ENCODE data around the gene HTR2B. TPM values are rescaled to one million over a fixed set of nuclear protein-coding genes. Genes with fewer than 3 reads are reported as not detected.

Gene HTR2B
- total and polyA plus RNA-seq, 2 of the 13 experiments (the other 11 are each of a cell fraction or from before 2014, with no cell fraction given), result 0.08 TPM; not detected in 1

DNA sequence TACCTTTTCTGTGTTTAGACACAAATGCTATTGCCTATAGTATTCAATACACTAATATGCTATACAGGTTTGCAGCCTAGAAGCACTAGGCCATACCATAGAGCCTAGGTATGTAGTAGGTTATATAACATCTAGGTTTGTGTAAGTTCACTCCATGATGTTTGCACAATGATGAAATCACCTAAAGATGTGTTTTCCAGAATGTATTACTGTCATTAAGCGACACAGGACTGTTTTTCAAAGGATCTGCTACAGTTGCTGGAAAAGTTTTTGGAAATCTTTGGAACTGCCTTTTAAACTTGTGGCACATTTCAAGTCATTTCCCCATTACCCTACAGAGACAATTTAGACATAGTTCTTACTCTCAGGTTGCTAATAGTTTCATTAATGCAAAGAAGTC, 58.9 kb downstream of the HTR2B start (continued):
- TF ChIP-seq, protein P1, sequence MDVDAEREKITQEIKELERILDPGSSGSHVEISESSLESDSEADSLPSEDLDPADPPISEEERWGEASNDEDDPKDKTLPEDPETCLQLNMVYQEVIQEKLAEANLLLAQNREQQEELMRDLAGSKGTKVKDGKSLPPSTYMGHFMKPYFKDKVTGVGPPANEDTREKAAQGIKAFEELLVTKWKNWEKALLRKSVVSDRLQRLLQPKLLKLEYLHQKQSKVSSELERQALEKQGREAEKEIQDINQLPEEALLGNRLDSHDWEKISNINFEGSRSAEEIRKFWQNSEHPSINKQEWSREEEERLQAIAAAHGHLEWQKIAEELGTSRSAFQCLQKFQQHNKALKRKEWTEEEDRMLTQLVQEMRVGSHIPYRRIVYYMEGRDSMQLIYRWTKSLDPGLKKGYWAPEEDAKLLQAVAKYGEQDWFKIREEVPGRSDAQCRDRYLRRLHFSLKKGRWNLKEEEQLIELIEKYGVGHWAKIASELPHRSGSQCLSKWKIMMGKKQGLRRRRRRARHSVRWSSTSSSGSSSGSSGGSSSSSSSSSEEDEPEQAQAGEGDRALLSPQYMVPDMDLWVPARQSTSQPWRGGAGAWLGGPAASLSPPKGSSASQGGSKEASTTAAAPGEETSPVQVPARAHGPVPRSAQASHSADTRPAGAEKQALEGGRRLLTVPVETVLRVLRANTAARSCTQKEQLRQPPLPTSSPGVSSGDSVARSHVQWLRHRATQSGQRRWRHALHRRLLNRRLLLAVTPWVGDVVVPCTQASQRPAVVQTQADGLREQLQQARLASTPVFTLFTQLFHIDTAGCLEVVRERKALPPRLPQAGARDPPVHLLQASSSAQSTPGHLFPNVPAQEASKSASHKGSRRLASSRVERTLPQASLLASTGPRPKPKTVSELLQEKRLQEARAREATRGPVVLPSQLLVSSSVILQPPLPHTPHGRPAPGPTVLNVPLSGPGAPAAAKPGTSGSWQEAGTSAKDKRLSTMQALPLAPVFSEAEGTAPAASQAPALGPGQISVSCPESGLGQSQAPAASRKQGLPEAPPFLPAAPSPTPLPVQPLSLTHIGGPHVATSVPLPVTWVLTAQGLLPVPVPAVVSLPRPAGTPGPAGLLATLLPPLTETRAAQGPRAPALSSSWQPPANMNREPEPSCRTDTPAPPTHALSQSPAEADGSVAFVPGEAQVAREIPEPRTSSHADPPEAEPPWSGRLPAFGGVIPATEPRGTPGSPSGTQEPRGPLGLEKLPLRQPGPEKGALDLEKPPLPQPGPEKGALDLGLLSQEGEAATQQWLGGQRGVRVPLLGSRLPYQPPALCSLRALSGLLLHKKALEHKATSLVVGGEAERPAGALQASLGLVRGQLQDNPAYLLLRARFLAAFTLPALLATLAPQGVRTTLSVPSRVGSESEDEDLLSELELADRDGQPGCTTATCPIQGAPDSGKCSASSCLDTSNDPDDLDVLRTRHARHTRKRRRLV (CRISPR knock-in tag; IDR thresholded peaks at IDR 0.05), result no peak
- TF ChIP-seq SAFB2 (CRISPR knock-in tag; IDR thresholded peaks at IDR 0.05; ENCODE audit: borderline replicate concordance, low read depth) (no peak), NCOA1 (CRISPR knock-in tag; IDR thresholded peaks at IDR 0.05) (no peak), FOXK1 (CRISPR knock-in tag; IDR thresholded peaks at IDR 0.05; ENCODE audit: borderline replicate concordance, low read depth) (0 out of 2 replicates have a peak, but pooled peaks have one; percentile 56), ZFAT (CRISPR knock-in tag; conservative IDR thresholded peaks at IDR 0.05) (no peak), SMYD3 (CRISPR knock-in tag; IDR thresholded peaks at IDR 0.05) (peak; percentile 73; the same call in 1 of the 2 replicates), FOXJ3 (CRISPR knock-in tag; IDR thresholded peaks at IDR 0.05; ENCODE audit: borderline replicate concordance) (peak; percentile 55; the same call in 1 of the 2 replicates), ESRRA (CRISPR knock-in tag; IDR thresholded peaks at IDR 0.05; ENCODE audit: low read depth) (no peak), AKAP8 (CRISPR knock-in tag; IDR thresholded peaks at IDR 0.05) (no peak), PHF20 (CRISPR knock-in tag; IDR thresholded peaks at IDR 0.05) (no peak), HOXA5 (CRISPR knock-in tag; IDR thresholded peaks at IDR 0.05) (0 out of 2 replicates have a peak, but pooled peaks have one; percentile 31), U2AF2 (IDR thresholded peaks at IDR 0.05; ENCODE audit: low read depth, low read length) (no peak), ZNF616 (CRISPR knock-in tag; IDR thresholded peaks at IDR 0.05; ENCODE audit: low read depth) (no peak), ZNF792 (CRISPR knock-in tag; IDR thresholded peaks at IDR 0.05) (peak; percentile 52; the same call in 1 of the 2 replicates), FOSL2 (CRISPR knock-in tag; IDR thresholded peaks at IDR 0.05) (peak; percentile 22; the same call in 1 of the 2 replicates), HMG20A (CRISPR knock-in tag; IDR thresholded peaks at IDR 0.05; ENCODE audit: borderline replicate concordance) (peak; percentile 77), KDM3A (CRISPR knock-in tag; IDR thresholded peaks at IDR 0.05; ENCODE audit: low read depth) (0 out of 2 replicates have a peak, but pooled peaks have one; percentile 33), IRF2 (CRISPR knock-in tag; IDR thresholded peaks at IDR 0.05) (0 out of 2 replicates have a peak, but pooled peaks have one; percentile 18), TBL1XR1 (IDR thresholded peaks at IDR 0.05; ENCODE audit: borderline replicate concordance, low read length, partially characterized antibody) (no peak), ZNF329 (CRISPR knock-in tag; IDR thresholded peaks at IDR 0.05; ENCODE audit: low read depth) (no peak), ZNF839 (CRISPR knock-in tag; IDR thresholded peaks at IDR 0.05; ENCODE audit: borderline replicate concordance) (no peak), MYC (CRISPR knock-in tag; IDR thresholded peaks at IDR 0.05; ENCODE audit: borderline replicate concordance) (no peak), PRPF4 (IDR thresholded peaks at IDR 0.05; ENCODE audit: low read depth, low read length, poor library complexity, severe bottlenecking) (no peak), LCORL (IDR thresholded peaks at IDR 0.05) (peak; percentile 51; the same call in 1 of the 2 replicates), LCORL (CRISPR knock-in tag; IDR thresholded peaks at IDR 0.05) (peak; percentile 69; the same call in 1 of the 2 replicates), NPAS2 (CRISPR knock-in tag; IDR thresholded peaks at IDR 0.05; ENCODE audit: borderline replicate concordance) (no peak)
- TF ChIP-seq, protein P2, sequence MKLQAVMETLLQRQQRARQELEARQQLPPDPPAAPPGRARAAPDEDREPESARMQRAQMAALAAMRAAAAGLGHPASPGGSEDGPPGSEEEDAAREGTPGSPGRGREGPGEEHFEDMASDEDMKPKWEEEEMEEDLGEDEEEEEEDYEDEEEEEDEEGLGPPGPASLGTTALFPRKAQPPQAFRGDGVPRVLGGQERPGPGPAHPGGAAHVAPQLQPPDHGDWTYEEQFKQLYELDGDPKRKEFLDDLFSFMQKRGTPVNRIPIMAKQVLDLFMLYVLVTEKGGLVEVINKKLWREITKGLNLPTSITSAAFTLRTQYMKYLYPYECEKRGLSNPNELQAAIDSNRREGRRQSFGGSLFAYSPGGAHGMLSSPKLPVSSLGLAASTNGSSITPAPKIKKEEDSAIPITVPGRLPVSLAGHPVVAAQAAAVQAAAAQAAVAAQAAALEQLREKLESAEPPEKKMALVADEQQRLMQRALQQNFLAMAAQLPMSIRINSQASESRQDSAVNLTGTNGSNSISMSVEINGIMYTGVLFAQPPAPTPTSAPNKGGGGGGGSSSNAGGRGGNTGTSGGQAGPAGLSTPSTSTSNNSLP (IDR thresholded peaks at IDR 0.05; ENCODE audit: low read depth, low read length), result peak; percentile 46; the same call in 1 of the 2 replicates

Measured in HepG2 (cell line).